Hepatocyte (in vitro differentiated cells): Measurements from ENCODE around the gene CTNNA1. TPM values are rescaled to one million over a fixed set of nuclear protein-coding genes. Genes with fewer than 3 reads are reported as not detected.

ENCODE experiments used
- DNase-seq: peaks from one replicate; pipeline ENCODE4 v3.0.0-alpha.2; 2016; ENCODE audit warnings: low spot score
- H2AFZ ChIP-seq: fragments of 200-600 bp; sonication (generic); 2 replicates; pipeline ENCODE4 v1.6.0; 2016; ENCODE audit warnings: antibody characterized with exemption, mild to moderate bottlenecking
- H3K27ac ChIP-seq: fragments of 200-600 bp; sonication (generic); 2 replicates; pipeline ENCODE4 v1.5.1; 2016; ENCODE audit warnings: mild to moderate bottlenecking
- H3K27me3 ChIP-seq: fragments of 200-600 bp; sonication (generic); 2 replicates; pipeline ENCODE4 v1.6.1; 2016
- H3K36me3 ChIP-seq: fragments of 200-600 bp; sonication (generic); replicated peaks from 2 replicates; pipeline ENCODE4 v1.5.1; 2016; ENCODE audit warnings: low read depth; ENCODE audit not compliant: insufficient read depth
- H3K4me1 ChIP-seq: fragments of 200-600 bp; sonication (generic); 2 replicates; pipeline ENCODE4 v1.5.1; 2016; ENCODE audit warnings: mild to moderate bottlenecking, moderate library complexity; ENCODE audit not compliant: insufficient read depth
- H3K4me2 ChIP-seq: fragments of 200-600 bp; sonication (generic); 2 replicates; pipeline ENCODE4 v1.6.0; 2016
- H3K4me3 ChIP-seq: fragments of 200-600 bp; sonication (generic); 2 replicates; pipeline ENCODE4 v1.5.1; 2016; ENCODE audit warnings: mild to moderate bottlenecking
- H3K79me2 ChIP-seq: fragments of 200-600 bp; sonication (generic); 2 replicates; pipeline ENCODE4 v1.6.0; 2017; ENCODE audit warnings: mild to moderate bottlenecking
- H3K9me2 ChIP-seq: fragments of 200-600 bp; sonication (generic); replicated peaks from 2 replicates; pipeline ENCODE4 v1.6.0; 2017; ENCODE audit warnings: mild to moderate bottlenecking; ENCODE audit not compliant: insufficient read depth
- H3K9me3 ChIP-seq: fragments of 200-600 bp; sonication (generic); 2 replicates; pipeline ENCODE4 v1.5.1; 2016; ENCODE audit warnings: low read depth, mild to moderate bottlenecking
- H4K20me1 ChIP-seq: fragments of 200-600 bp; sonication (generic); 2 replicates; pipeline ENCODE4 v1.6.0; 2016; ENCODE audit warnings: mild to moderate bottlenecking; ENCODE audit not compliant: insufficient read depth, poor library complexity, severe bottlenecking
- CTCF ChIP-seq: fragments of 200-600 bp; sonication (generic); IDR thresholded peaks from 2 replicates; pipeline ENCODE4 v1.5.1; 2016; ENCODE audit warnings: antibody characterized with exemption, mild to moderate bottlenecking; ENCODE audit not compliant: poor library complexity
- EZH2 ChIP-seq: fragments of 200-600 bp; sonication (generic); IDR thresholded peaks from 2 replicates; pipeline ENCODE4 v1.6.1; 2016; ENCODE audit warnings: antibody characterized with exemption, mild to moderate bottlenecking, borderline replicate concordance
- EZH2phosphoT487 ChIP-seq: fragments of 200-600 bp; sonication (generic); IDR thresholded peaks from one replicate; pipeline ENCODE4 v1.6.1; 2018; ENCODE audit warnings: antibody characterized with exemption, mild to moderate bottlenecking, low read depth, moderate library complexity; ENCODE audit not compliant: unreplicated experiment, severe bottlenecking
- WGBS: methylation state at CpG from one replicate; pipeline ENCODE4 v1.1.6; 2016; ENCODE audit warnings: low lambda C conversion rate; ENCODE audit errors: missing lambda C conversion rate; 5-methylcytosine and 5-hydroxymethylcytosine counted together
- polyA plus RNA-seq: library from polyadenylated mRNA; unstranded; fragments of >200 nt; fragmentation: Nextera tagmentation; extraction: Ambion mirVana; gene quantifications from 2 replicates; pipeline ENCODE4 v1.2.1, GENCODE V29; 2016
- total RNA-seq: library from RNA; depleted of rRNA; stranded (reverse); fragments of >200 nt; gene quantifications from 2 replicates; pipeline ENCODE4 v1.2.3, GENCODE V29; 2014

Gene CTNNA1
- total and polyA plus RNA-seq, 2 experiments from 2014 or later: 152 to 349 TPM

GRCh38 chr5:138965626-138966025 is 212.4 kb downstream of the CTNNA1 start:
- TF ChIP-seq EZH2: no peak
- no peak for TF ChIP-seq CTCF
- no peak for TF ChIP-seq EZH2phosphoT487
- H3K4me2 ChIP-seq: no peak overlapping the region
- H3K36me3 ChIP-seq: no peaks in the 10 kb centered on the region
- no peaks in the 10 kb centered on the region for H3K9me2 ChIP-seq
- H3K79me2 ChIP-seq: no peaks in the 10 kb centered on the region
- no peak overlapping the region for H2AFZ ChIP-seq
- no peak overlapping the region for H3K4me3 ChIP-seq
- H3K27ac ChIP-seq: peak overlapping the region; percentile 19
- no peaks in the 10 kb centered on the region for H3K27me3 ChIP-seq
- 91% methylated on average over 2 of the region's 2 CpGs for WGBS
- DNase-seq: no peak
- H3K9me3 ChIP-seq: no peaks in the 10 kb centered on the region
- H3K4me1 ChIP-seq: peaks cover 33% of the 10 kb centered on the region
- no peaks in the 10 kb centered on the region for H4K20me1 ChIP-seq

GRCh38 chr5:138966236-138966985 is 213.2 kb downstream of the CTNNA1 start:
- Histone ChIP-seq H3K4me2 (no peak overlapping the region), H3K79me2 (no peaks in the 10 kb centered on the region), H3K4me1 (peaks cover 33% of the 10 kb centered on the region), H3K9me3 (no peaks in the 10 kb centered on the region), H4K20me1 (no peaks in the 10 kb centered on the region), H3K4me3 (no peak overlapping the region), H3K27me3 (no peaks in the 10 kb centered on the region), H3K9me2 (no peaks in the 10 kb centered on the region), H2AFZ (no peak overlapping the region), H3K27ac (no peak overlapping the region), H3K36me3 (no peaks in the 10 kb centered on the region)
- no peak for TF ChIP-seq EZH2
- TF ChIP-seq CTCF: no peak
- no peak for TF ChIP-seq EZH2phosphoT487
- WGBS: 96% methylated on average over 10 of the region's 10 CpGs
- no peak for DNase-seq

GRCh38 chr5:138967791-138968448 is 214.7 kb downstream of the CTNNA1 start:
- Histone ChIP-seq H3K27me3 (no peaks in the 10 kb centered on the region), H3K9me2 (no peaks in the 10 kb centered on the region), H3K4me3 (no peak overlapping the region), H4K20me1 (no peaks in the 10 kb centered on the region), H3K27ac (no peak overlapping the region), H3K79me2 (no peaks in the 10 kb centered on the region), H3K4me1 (peaks cover 23% of the 10 kb centered on the region), H3K9me3 (no peaks in the 10 kb centered on the region), H3K4me2 (no peak overlapping the region), H2AFZ (no peak overlapping the region), H3K36me3 (no peaks in the 10 kb centered on the region)
- no peak for TF ChIP-seq EZH2
- TF ChIP-seq EZH2phosphoT487: no peak
- no peak for TF ChIP-seq CTCF
- WGBS: 87% methylated on average over 10 of the region's 10 CpGs
- no peak for DNase-seq
